ENCODE measurements around the gene SDF4. TPM values are rescaled to one million over a fixed set of nuclear protein-coding genes. Genes with fewer than 3 reads are reported as not detected.

SDF4 gene
- total RNA-seq, 1 donor from 2014 or later = 69.1 TPM

DNA sequence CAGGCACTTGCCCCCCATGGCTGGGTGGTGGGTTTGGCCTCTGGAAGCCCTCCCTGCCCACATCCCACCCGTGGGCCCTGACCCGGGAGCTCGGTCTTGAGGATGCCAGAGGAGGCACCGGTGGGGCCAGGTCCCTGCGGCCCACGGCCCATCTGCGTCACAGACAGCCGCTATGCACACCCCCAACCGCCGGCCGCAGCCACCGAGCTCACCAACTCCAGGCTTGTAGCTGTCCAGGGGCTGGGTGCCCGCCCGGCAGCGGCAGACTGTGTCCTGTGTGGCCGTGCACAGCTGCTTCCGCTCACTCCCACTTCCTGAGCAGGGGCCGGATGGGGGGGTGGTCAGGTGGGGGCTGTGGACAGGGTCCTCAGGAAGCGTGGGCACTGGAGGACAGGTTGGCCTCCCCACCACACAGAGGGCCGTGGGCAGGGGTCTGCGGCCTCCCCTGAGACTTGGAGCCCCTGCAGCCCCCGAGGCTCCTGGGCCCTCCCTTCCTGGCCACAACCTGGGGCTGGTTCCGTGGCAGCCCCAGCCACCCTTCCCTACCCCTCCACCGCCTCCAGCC lies 18.9 kb downstream of the SDF4 start:
- no peak for DNase-seq

DNA sequence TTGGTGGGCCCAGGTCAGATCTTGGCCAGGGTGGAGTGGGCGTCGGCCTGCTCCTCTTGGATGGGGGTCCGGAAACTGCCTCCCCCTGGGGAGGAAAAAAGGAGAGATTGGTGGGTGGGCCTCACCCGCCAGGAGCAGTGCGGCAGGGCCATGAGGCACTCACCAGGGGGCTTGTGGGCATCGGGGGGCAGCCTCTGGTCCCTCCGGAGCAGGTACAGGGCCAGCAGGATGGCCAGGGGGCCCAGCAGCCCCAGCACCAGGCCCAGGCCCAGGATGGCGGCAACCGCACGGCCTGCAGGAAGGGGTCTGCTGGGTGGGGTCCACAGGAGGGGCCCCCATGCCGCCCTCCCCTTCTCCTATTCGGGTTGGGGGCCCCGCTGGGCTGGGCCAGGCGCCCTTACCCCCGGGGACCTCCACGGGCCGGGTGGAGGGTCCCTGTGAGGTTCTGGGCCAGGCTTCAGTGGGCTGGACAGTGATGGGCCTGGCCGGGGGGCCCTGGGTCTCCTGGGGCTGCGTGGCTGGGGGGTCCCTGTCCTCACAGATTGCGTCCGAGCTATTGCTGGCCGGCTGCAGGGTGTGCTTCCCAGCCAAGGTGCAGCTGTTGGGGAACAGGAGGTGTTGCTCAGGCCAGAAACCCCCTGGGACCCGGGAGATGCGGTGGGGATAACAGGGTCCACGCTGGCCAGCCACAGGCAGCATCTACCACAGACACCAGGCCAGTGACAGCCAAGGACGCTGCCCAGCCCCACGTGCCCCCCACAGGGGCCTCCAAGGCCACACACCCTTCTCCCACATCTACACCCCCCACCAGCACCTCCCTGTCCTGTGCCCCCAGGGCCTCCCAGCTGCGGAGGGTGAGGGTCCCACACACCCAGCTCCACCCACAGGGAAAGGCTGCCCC lies 20.0 kb downstream of the SDF4 start:
- no peak for DNase-seq

DNA sequence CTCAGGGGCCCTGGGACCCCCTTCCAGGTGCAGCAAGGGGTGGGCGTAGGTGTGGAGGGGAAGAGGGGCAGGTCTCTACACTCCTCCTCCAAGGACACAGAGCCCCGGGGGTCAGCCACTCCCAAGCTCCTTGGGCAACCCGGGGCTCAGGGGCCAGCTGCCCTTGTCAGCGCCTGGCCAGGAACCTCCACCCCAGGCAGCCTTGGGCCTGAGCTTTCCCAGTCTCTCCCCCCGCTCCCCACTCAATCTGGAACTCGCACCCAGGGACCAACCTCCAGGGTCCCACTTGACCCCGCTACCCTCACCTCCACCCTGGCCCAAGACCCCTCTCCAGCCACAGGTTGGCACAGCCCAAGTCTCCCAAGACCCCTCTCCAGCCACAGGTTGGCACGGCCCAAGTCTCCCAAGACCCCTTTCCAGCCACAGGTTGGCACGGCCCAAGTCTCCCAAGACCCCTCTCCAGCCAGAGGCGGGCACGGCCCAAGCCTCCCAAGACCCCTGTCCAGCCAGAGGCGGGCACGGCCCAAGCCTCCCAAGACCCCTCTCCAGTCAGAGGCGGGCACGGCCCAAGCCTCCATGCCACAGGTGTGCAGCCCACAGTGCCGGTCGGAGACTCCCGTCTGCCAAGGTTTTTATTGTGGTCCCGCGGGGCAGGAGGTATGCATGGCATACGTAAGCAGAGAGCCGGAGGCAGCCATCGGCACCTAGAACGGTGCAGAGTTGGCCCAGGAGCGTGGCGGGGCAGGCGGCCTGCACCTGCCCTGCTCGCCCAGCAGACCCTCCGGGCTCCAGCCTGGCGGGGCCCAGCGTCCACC lies 20.9 kb downstream of the SDF4 start:
- DNase-seq = no peak

DNA sequence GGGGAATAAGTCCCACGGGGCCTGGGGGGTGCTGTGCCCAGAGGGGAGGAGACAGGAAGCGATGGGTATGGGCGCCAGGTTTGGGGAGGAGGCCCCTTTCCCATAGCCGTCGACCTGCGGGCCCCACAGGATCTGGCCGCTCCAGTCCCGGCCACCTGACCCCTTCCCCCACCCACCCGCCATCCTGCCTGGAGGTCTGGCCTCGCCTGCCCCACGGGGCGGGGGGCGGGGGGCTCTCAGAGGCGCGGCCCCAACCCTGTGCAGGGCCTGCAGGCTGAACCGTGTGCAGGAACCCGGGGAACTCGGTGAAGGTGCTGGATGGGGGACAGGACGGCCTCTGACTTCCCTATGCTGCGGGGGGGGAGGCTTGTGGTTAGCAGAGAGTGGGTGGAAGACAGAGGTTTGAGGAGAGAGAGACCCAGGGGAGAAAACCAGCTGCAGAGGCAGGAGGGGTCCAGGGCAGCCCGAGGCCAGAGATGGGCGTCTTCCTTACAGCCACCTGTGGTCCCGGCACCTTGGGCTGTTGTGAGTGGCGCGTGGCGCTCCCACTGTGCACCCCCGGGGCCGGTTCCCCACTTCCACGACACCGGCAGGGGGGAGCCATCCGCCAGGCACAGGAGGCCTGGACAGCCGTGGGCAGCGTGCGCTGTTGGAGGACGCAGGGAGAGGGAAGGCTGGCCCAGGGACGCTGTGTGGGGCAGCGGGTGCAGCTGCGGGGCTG lies 22.9 kb downstream of the SDF4 start:
- DNase-seq = no peak

DNA sequence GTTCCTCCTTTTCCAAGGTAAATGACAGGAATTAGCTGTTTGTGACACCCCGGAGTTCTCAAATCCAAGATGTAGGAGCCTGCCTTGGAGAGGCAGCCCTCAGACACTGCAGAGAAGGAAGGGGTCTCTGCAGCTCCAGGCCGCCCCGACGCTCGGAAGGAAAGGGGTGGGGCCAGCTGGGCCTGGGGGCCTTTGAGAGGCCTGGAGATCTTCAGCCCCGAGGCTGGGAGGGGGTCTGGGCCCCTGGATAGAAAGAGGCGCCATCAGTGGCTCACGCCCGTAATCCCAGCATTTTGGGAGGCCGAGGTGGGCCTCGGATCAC lies 24.3 kb downstream of the SDF4 start:
- no peak for DNase-seq

DNA sequence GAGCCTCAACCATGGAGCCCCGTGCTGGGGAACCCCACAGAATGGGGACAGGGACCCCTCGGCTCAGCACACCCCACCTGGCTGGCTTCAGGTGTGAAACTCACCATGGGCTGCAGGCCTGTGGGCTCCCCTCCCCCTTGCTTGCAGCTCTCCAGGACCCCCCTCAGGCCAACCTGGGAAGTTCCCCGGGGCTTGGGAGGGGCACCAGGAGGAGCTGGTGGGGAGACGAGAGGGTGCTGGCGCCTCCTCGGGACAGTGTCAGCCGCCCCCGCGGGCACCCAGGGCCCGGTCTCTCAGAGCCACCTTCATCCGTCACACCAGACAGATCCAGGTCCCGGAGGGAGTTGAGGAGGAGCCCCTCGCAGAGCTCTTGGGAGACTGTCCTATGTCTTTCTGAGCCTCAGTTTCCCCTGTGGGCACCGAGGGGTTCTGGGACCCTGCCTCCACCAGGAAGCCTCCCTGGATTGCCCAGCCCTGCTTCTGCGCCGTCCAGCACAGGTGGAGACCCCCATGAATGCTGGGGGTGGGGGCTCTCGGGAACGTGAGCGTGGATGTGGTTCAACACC lies 24.8 kb downstream of the SDF4 start:
- no peak for DNase-seq

DNA sequence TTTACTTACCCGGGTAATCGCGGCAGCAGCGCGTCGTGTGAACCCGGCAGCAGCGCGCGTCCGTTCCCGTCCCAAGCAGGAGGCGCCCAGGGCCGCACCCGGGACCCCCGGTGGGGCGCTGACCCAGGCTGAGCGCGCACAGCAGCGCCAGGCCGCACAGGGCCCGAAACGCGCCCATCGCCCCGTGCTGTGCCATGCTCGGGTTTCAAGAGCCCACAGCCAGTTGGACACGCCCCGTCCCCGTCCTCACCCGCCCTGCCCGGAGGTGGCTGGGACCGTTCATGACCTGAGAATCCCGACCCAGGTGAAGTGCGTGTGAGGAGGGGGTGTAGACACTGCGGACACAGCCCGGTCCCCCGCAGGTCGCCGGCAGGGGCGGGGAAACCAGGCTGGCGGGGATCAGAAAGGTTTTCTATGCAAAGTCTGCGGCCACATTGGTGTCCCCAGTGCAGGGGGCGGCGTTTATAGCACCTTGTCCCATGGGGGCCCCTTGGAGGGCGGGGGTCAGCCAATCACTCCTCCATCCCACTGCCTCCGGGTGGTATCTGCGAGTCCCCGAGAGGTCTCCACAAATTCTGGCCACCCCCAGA lies 25.3 kb downstream of the SDF4 start, which contains the start of gene TNFRSF18:
TSS of gene TNFRSF18 (minus strand) at position 217 of the 590 bp plus-strand sequence. CDS start at position 196, 21 bp downstream.
- DNase-seq = peak; percentile 45

DNA sequence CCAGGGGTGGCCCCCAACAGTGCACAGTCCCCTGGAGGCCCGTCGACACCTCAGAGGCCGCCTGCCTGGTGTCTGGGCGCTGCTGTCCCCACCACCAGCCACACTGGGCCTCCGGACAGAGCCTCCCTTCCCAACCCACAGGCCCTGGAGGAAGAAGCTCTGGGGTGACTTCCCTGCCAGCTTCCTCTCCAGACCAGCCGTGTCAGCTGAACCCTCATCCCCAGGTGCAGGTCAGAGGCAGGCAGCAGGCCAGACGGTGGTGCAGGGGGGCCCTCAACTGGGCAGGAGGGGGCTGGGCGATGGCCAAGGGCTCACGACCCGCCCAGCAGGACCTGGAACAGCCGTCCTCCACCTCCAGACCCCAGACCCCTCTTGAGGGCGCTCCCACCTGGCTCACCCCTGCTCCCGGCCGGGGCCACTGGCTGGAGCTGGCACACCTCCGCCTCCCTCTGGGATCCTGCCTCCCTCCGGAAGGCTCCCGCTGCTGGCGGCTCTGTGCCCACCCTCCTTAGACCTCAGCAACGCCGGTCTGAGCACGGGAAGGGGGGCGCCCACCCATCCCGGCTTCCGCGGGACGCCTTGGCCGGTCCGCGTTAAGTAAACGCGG lies 25.9 kb downstream of the SDF4 start:
- no peak for DNase-seq

DNA sequence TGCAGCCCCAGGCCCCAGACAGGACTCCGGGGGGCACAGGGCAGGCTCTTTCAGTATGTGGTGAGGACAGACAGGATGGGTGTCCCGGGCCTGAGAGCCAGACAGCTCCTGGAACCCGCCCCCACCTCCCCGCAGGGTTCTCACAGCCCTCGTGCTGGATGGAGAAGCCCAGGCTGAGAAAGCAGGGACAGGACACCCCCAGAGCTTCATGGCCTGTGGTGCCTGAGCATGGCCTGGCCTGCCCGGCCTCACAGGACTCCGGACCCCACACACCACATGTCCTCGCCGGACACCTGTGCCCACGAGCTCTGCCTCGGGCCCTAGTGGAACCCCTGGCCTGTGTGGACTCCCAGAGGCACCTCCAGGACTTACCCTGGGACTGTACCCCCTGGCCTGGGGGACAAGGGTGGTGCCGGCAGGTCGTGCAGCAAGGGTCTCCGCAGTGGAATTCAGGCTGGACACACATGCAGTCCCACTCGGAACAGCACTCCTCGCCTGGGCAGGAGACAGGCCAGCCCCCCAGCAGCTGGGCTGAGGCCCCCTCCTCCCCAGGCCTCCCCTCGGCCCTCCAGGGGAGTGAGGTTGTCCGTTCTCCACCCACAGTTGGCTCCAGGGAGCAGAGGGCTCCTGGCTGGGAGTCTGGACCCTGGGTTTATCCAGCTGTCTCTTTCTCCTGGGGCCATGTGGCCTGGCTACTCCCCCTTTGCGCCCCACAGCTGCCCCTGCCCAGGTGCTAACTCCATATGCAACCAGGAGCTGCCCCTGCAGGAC lies 26.6 kb downstream of the SDF4 start:
- DNase-seq = no peak

DNA sequence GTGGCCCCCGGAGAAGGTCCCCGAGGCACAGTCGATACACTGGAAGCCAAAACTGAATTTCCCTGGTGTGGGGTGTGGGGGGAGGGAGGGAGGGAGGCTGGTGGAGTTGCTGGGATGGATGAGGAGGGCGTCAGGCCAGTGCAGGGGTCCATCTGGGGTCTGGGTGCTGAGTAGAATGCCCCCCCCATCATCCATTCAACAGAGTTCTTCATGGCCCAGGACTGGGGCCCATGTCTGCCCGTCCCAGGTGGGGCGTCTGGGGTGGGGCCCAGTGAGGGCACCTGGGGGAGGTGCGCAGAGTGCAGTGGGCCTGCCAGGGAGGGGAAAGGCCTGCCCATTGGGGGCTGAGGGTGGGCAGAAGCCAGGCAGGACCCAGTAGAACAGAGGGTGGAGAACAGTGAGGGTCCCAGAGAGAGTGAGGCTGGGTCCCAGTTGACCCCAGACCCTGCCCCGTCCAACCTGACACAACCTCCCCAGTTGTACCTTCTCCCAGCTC lies 27.3 kb downstream of the SDF4 start:
- DNase-seq = no peak

DNA sequence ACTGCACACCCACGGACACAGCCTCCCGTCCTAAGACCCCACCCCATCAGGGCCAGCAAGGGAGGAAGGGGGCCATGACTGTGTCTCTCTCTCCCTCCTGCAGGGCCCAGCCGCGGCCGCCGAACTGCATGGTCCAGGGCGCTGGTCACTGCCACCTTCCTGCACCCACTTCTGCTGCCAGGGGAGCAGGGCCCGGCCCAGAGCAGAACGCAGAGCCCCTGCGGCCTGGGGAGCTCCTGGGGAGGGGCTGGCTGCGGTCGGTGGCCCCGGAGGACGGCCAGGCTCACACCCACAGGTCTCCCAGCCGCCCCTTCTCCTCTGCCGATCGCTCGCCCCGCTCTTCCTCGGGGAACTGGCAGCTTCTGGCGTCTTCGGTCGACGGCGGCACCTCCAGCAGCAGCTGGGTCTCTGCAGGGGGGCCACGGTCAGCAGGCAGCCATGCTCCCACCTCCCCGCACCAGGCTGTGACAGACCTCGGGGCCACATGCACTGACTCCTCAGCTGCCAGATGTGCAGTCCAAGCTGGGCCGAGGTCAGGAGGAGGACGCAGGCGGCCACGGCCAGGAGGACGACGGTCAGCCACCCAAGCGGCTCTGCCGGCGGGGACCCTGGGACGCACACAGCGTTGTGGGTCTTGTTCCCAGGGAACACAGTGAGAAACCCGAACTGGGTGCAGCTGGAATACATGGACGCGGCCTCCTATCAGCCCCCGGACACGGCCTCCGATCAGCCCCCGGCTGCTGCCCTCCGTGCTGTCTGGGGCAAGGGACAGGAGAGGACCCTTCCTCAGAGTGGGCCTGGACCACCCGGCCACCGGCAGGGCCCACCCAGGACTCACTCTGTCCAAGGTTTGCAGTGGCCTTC lies 28.0 kb downstream of the SDF4 start:
- DNase-seq = no peak

DNA sequence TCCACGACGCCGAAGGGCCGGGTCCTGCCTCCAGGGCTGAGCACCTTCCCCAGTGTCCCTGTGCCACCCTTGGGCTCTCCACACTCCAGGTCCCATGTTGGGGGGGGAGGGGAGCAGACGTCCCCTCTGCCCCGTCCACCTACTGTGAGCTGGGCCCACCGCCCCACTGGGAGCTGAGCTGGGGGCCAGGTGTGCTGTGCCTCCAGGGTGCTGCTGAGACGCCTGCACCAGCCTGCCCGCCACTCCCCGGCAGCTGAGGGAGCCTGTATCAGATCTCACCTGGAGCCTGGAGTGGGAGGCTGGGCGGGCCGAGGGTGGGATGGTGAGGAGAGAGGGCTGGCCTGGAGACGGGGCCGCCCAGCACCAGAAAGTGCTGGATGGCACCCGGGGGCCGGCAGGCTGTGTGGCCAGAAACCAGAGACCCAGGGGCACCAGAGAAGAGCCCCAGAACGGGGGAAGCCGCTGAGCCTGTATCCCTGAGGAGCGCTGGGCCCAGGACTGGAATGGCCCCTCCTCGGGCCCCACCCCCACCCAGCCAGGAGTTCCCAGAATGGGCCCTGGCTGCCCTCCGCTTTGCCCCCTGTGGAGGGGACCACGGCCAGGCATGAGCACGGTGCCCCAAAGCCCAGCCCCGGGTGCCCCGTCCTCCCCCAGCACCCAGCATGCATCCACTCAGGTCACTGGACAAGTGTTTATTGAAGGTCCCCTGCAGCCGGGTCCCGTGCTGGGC lies 28.8 kb downstream of the SDF4 start:
- DNase-seq = peak; percentile 33

DNA sequence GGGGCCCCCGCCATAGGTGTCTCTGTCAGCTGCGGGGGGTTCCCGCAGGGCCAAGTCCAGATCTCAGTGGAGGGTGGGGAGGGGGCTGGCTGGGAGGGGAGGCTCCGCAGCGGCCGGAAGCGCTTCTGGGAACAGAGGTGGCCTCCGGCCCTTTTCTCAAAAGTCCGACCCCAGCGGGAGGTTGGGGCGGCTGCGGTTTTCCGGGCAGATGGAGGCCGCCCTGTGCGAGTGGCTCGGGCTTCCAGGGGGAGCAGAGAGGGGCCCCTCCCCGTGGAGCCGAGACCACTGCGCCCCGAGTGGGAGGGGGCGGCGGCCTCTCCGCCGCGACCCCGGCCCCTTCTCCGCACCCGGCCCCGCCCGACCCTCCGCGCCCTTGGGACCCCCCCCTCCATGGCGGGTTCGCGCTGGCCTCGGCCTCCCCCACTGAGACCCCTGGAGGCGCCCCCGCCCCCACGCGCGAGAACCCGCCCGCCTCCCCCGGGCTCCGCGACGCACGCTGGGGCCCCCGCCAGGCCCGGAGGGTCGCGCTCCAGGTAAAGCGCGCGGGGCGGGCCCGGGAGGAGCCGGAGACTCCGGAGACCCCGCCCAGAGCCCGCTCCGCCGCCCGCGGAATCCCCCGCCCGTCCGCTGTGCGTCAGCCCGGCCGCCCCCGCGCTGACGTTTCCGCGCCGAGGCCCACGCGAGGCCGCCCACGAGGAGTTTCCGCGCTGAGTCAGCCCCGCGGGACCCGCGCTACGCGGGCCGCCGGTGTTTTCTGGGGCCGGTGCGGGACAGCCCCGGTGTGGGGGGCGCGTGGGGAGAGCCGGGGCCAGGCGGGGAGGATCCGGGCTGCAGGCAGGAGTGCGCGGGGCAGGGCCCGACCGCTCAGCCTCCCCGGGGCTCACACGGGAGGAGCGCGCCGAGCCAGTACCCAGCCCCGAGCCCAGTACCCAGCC lies 30.7 kb downstream of the SDF4 start:
- peak; percentile 67 for DNase-seq

DNA sequence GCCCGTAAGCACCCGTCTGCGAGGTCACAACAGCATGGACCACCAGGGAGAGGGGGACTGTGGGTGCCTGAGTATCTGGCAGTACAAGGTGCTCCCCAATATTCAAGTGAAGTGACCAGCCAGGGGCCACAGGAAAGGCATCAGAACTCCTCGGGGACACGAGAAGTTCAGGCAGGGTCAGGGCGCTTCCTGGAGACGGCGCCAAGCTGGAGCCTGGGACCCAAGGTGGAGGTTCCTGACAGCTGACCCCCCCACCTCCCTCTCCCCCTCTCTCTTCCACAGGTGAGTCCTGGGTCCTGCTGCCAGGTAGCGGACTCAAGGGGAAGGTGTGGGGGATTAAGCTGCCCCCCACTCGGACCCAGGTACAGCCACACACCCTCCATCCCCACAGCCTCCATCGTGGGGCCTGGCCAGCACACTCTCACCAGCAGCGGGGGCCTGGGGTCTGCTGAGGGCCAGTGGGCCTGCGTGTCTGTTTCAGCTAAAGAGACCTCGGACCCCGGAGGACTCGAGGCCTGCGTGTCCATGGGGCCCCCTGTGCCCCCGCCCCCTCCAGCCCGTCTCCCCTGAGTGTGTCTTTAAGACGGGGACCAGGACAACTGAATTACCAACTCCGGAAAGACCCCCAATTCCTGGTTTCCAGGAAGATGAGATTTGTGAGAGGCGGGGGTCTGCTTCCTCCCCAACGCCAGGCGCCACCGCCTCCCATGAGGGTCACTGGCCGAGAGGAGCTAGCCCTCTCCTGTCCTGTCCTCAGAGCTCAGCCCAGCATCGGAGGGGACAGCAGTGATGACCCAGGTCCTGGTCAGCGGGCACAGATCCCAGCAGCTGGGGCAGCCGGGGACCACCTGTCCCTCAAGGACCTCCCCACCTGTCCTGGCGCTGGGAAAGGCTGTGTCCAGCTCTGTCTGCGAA lies 31.6 kb downstream of the SDF4 start:
- no peak for DNase-seq

DNA sequence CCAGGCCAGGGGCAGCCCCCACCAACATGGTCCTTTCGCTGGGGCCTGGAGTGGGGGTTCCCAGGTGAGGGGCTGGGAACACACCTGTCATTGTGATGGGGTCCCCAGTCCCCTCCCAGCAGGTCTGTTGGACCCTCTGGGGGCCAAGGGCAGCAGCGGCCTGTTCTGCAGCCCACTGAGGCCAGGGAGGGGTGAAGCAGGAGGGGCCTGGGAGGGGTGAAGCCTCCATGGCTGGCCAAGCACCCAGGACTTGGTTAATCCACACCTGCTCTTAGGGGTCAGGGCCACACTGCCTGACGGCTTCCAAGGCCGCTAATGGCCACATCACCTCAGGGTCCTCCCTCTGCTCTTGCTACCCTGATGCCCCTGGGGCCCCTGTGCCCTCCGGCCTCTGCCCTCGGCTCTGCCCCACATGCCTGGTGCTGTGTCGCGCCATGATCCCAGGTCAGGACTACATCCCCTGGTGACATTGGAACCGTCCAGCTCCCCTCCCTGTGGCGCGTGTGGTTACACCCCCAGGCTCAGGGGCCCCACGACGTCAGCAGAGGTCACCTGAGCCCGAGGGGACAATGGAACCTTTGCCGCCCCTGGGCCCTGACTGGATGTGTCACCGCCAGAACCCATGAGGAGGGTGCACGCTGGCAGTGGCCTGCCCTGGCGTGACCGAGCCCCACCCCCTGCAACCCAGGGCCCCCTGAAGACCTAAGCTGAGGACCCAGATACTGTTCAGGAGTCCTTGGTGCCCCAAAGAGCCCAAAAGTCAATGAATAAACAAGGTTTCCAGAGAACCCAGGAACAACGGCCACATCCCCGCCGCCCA lies 32.5 kb downstream of the SDF4 start:
- DNase-seq = no peak

Measured in tongue (tissue), 2 donors.